Cardiac muscle cell (in vitro differentiated cells and primary cell): ENCODE results near the gene KDM2A. TPM values are rescaled to one million over a fixed set of nuclear protein-coding genes. Genes with fewer than 3 reads are reported as not detected.

Experiments used
- DNase-seq, 2 donors: peaks; one replicate each; pipeline versions ENCODE4 v3.0.0 to v3.0.0-alpha.2; 2010 to 2017; ENCODE audit warnings: low read depth in 1 of 2, low spot score in 1 of 2
- H3K27ac ChIP-seq: fragments of 200-600 bp; sonication (generic); 2 replicates; pipeline ENCODE4 v1.5.1; 2016
- H3K27me3 ChIP-seq: fragments of 200-600 bp; sonication (generic); 2 replicates; pipeline ENCODE4 v1.6.0; 2016; ENCODE audit warnings: control low read depth
- H3K36me3 ChIP-seq: fragments of 200-600 bp; sonication (generic); 2 replicates; pipeline ENCODE4 v1.5.1; 2016; ENCODE audit warnings: control low read depth
- H3K4me1 ChIP-seq: fragments of 200-600 bp; sonication (generic); 2 replicates; pipeline ENCODE4 v1.8.1; 2017; ENCODE audit warnings: low read depth, mild to moderate bottlenecking, mixed run types
- H3K4me3 ChIP-seq: fragments of 200-600 bp; sonication (generic); 2 replicates; pipeline ENCODE4 v1.5.1; 2016; ENCODE audit warnings: mild to moderate bottlenecking
- H3K9me3 ChIP-seq: fragments of 200-600 bp; sonication (generic); 2 replicates; pipeline ENCODE4 v1.5.1; 2017; ENCODE audit warnings: low read depth, mild to moderate bottlenecking, control low read depth
- CTCF ChIP-seq: IDR thresholded peaks from 2 replicates; pipeline ENCODE4 v1.5.1; 2012; ENCODE audit warnings: low read depth, mild to moderate bottlenecking, low read length
- polyA plus RNA-seq: library from polyadenylated mRNA; unstranded; fragments of >200 nt; fragmentation: Nextera tagmentation; extraction: Ambion mirVana; gene quantifications from 2 replicates; pipeline ENCODE4 v1.2.1, GENCODE V29; 2016
- total RNA-seq: library from RNA; depleted of rRNA; stranded (reverse); fragments of >200 nt; gene quantifications from 2 replicates; pipeline ENCODE4 v1.2.3, GENCODE V29; 2016

Gene KDM2A
- total and polyA plus RNA-seq, 2 experiments from 2014 or later, result 17.6 to 37.8 TPM

- Histone ChIP-seq H3K27me3 (no peaks in the 10 kb centered on the region), H3K27ac (peak overlapping the region; percentile 77), H3K36me3 (peaks cover 78% of the 10 kb centered on the region), H3K4me3 (no peak overlapping the region), H3K9me3 (no peaks in the 10 kb centered on the region), H3K4me1 (peaks cover 13% of the 10 kb centered on the region)
- peak in 1 of 2 donors; percentile 39 for DNase-seq
- no peak for TF ChIP-seq CTCF
Observed at GRCh38 chr11:67248653-67249052, 129.6 kb downstream of the KDM2A start.

GRCh38 chr11:67250059-67251043, 131.3 kb downstream of the KDM2A start:
- Histone ChIP-seq H3K27me3 (no peaks in the 10 kb centered on the region), H3K4me3 (no peak overlapping the region), H3K36me3 (peaks cover 80% of the 10 kb centered on the region)

GRCh38 chr11:67251841-67252240, 132.8 kb downstream of the KDM2A start:
- no peak overlapping the region for H3K4me3 ChIP-seq
- TF ChIP-seq CTCF, result no peak
- peak overlapping the region; percentile 7 for H3K27ac ChIP-seq
- peaks cover 17% of the 10 kb centered on the region for H3K4me1 ChIP-seq
- no peak for DNase-seq
- no peaks in the 10 kb centered on the region for H3K27me3 ChIP-seq
- peaks cover 74% of the 10 kb centered on the region for H3K36me3 ChIP-seq
- no peaks in the 10 kb centered on the region for H3K9me3 ChIP-seq

More at GRCh38 chr11:67250059-67251043, 131.3 kb downstream of the KDM2A start:
- H3K4me1 ChIP-seq, result peaks cover 17% of the 10 kb centered on the region
- TF ChIP-seq CTCF, result no peak
- no peaks in the 10 kb centered on the region for H3K9me3 ChIP-seq
- no peak for DNase-seq
- peak overlapping the region; percentile 19 for H3K27ac ChIP-seq

- Histone ChIP-seq H3K27me3 (no peaks in the 10 kb centered on the region), H3K4me1 (peaks cover 15% of the 10 kb centered on the region), H3K36me3 (peaks cover 74% of the 10 kb centered on the region), H3K27ac (no peak overlapping the region), H3K4me3 (no peak overlapping the region), H3K9me3 (no peaks in the 10 kb centered on the region)
- DNase-seq, result peak; percentile 45 to 46
- peak; percentile 39 for TF ChIP-seq CTCF
Observed at GRCh38 chr11:67252831-67253239, 133.8 kb downstream of the KDM2A start.

GRCh38 chr11:67253872-67254624, 135.0 kb downstream of the KDM2A start:
- H3K4me3 ChIP-seq, result no peak overlapping the region
- H3K36me3 ChIP-seq, result peaks cover 62% of the 10 kb centered on the region
- no peak for DNase-seq
- no peaks in the 10 kb centered on the region for H3K9me3 ChIP-seq
- H3K4me1 ChIP-seq, result peaks cover 4% of the 10 kb centered on the region
- TF ChIP-seq CTCF, result no peak
- H3K27ac ChIP-seq, result peak overlapping the region; percentile 34
- H3K27me3 ChIP-seq, result no peaks in the 10 kb centered on the region
